ELF-1 (cell line): Measurements from ENCODE around the gene PRSS56.

Source experiments
- DNase-seq: peaks from one replicate; pipeline ENCODE4 v3.0.0-alpha.2; 2016; ENCODE audit warnings: low read depth, low spot score

The PRSS56 gene

GRCh38 chr2:232486558-232487384, 33.4 kb upstream of the PRSS56 start:
- DNase-seq: no peak

GRCh38 chr2:232487385-232488096, 32.6 kb upstream of the PRSS56 start, which contains the start of gene ECEL1:
Gene ECEL1 (minus strand): TSS chr2:232487834. CDS start chr2:232486653, 1,181 bp downstream.
- no peak for DNase-seq

- DNase-seq: peak; percentile 58
These were observed 32.0 kb upstream of the PRSS56 start for GRCh38 chr2:232488097-232488711.

- DNase-seq: no peak
These were observed 31.4 kb upstream of the PRSS56 start for GRCh38 chr2:232488721-232489300.

GRCh38 chr2:232489516-232490220, 30.5 kb upstream of the PRSS56 start:
- DNase-seq: no peak

- no peak for DNase-seq
These were observed 29.7 kb upstream of the PRSS56 start for GRCh38 chr2:232490221-232491138.

- DNase-seq: no peak
These were observed 28.9 kb upstream of the PRSS56 start for GRCh38 chr2:232491139-232491780.

GRCh38 chr2:232492236-232492848, 27.8 kb upstream of the PRSS56 start:
- DNase-seq: no peak

- no peak for DNase-seq
These were observed 27.1 kb upstream of the PRSS56 start for GRCh38 chr2:232492963-232493700.

GRCh38 chr2:232493701-232494474, 26.3 kb upstream of the PRSS56 start:
- peak; percentile 75 for DNase-seq

GRCh38 chr2:232494542-232494941, 25.6 kb upstream of the PRSS56 start:
- no peak for DNase-seq

- DNase-seq: no peak
These were observed 24.9 kb upstream of the PRSS56 start for GRCh38 chr2:232495292-232495691.

GRCh38 chr2:232496501-232497270, 23.5 kb upstream of the PRSS56 start:
- DNase-seq: no peak

- no peak for DNase-seq
These were observed 22.8 kb upstream of the PRSS56 start for GRCh38 chr2:232497348-232497747.

GRCh38 chr2:232498452-232498851, 21.7 kb upstream of the PRSS56 start:
- DNase-seq: no peak

GRCh38 chr2:232501331-232501771, 18.8 kb upstream of the PRSS56 start:
- DNase-seq: no peak

- no peak for DNase-seq
These were observed 18.3 kb upstream of the PRSS56 start for GRCh38 chr2:232501794-232502390.
